Measurements from ENCODE around the gene GTF3C4. TPM values are rescaled to one million over a fixed set of nuclear protein-coding genes. Genes with fewer than 3 reads are reported as not detected.

Gene GTF3C4
- total and polyA plus RNA-seq, 2 of the 13 experiments (the other 11 are each of a cell fraction or from before 2014, with no cell fraction given) = 2.6 to 12.9 TPM

DNA sequence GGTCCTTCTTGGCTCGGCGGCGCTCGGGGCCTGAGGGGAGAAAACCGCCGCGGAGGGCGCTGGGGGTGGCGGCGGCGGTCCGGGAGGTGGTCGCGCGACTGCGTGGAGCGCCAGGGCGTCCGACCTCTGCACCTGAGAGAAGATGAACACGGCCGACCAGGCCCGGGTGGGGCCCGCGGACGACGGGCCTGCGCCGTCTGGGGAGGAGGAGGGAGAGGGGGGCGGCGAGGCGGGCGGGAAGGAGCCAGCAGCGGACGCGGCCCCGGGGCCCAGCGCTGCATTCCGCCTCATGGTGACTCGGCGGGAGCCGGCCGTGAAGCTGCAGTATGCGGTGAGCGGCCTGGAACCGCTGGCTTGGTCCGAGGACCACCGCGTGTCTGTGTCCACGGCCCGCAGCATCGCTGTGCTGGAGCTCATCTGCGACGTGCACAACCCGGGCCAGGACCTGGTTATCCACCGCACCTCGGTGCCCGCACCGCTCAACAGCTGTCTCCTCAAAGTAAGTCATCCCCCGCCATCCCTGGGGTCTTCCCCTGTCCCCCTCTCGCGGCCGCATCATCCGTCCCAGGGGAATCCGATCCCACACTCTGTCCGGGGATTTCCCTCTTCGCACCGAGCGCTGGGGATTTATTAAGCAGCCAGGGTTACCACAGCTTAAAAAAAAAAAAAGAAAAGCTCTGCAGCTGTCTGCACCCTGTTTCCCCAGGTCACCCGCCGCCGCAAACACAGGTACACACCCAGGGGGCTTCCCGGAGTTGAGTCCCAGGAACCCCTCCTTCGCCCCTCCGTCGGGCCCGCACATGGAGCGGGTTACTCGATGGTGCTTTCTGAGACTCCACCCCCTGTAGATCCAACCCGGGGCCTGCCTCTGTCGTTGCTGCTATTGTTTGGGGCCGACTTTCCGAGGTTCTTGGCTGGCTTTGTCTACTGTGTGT lies at the start of gene GTF3C4 (continued):
- TF ChIP-seq AHR (CRISPR knock-in tag; IDR thresholded peaks at IDR 0.05) (no peak), ZBTB20 (CRISPR knock-in tag; IDR thresholded peaks at IDR 0.05; ENCODE audit: borderline replicate concordance, low read depth) (no peak), YY1 (IDR thresholded peaks at IDR 0.05; ENCODE audit: insufficient read depth, insufficient replicate concordance, low read depth, low read length) (peak; percentile 12), CREB1 (IDR thresholded peaks at IDR 0.05) (peak; percentile 26; the same call in 1 of the 2 replicates), CREB1 (CRISPR knock-in tag; IDR thresholded peaks at IDR 0.05) (no peak), ZC3H13 (CRISPR knock-in tag; IDR thresholded peaks at IDR 0.05) (0 out of 2 replicates have a peak, but pooled peaks have one; percentile 7), HIVEP1 (CRISPR knock-in tag; IDR thresholded peaks at IDR 0.05) (no peak), GLI4 (CRISPR knock-in tag; IDR thresholded peaks at IDR 0.05; ENCODE audit: borderline replicate concordance) (0 out of 2 replicates have a peak, but pooled peaks have one; percentile 42), ZBTB1 (CRISPR knock-in tag; IDR thresholded peaks at IDR 0.05; ENCODE audit: borderline replicate concordance) (no peak), POLR2A (IDR thresholded peaks at IDR 0.05; ENCODE audit: insufficient read depth in 1 of 2, low read depth in 2 of 2, low read length in 2 of 2) (peak; percentile 37 to 54; a peak in 3 of 4 replicates), KAT7 (CRISPR knock-in tag; IDR thresholded peaks at IDR 0.05; ENCODE audit: borderline replicate concordance) (no peak), ZNF839 (CRISPR knock-in tag; IDR thresholded peaks at IDR 0.05; ENCODE audit: borderline replicate concordance) (no peak), HNRNPK (IDR thresholded peaks at IDR 0.05; ENCODE audit: low read depth, low read length, poor library complexity, severe bottlenecking) (peak; percentile 27), ZNF333 (CRISPR knock-in tag; IDR thresholded peaks at IDR 0.05; ENCODE audit: borderline replicate concordance) (no peak), ZNF367 (CRISPR knock-in tag; IDR thresholded peaks at IDR 0.05; ENCODE audit: borderline replicate concordance) (0 out of 2 replicates have a peak, but pooled peaks have one; percentile 57), ZFX (CRISPR knock-in tag; IDR thresholded peaks at IDR 0.05; ENCODE audit: low read depth) (peak; percentile 76), ZNF850 (CRISPR knock-in tag; conservative IDR thresholded peaks at IDR 0.05) (peak; percentile 19; the same call in 1 of the 2 replicates)
- TF ChIP-seq, protein P1, sequence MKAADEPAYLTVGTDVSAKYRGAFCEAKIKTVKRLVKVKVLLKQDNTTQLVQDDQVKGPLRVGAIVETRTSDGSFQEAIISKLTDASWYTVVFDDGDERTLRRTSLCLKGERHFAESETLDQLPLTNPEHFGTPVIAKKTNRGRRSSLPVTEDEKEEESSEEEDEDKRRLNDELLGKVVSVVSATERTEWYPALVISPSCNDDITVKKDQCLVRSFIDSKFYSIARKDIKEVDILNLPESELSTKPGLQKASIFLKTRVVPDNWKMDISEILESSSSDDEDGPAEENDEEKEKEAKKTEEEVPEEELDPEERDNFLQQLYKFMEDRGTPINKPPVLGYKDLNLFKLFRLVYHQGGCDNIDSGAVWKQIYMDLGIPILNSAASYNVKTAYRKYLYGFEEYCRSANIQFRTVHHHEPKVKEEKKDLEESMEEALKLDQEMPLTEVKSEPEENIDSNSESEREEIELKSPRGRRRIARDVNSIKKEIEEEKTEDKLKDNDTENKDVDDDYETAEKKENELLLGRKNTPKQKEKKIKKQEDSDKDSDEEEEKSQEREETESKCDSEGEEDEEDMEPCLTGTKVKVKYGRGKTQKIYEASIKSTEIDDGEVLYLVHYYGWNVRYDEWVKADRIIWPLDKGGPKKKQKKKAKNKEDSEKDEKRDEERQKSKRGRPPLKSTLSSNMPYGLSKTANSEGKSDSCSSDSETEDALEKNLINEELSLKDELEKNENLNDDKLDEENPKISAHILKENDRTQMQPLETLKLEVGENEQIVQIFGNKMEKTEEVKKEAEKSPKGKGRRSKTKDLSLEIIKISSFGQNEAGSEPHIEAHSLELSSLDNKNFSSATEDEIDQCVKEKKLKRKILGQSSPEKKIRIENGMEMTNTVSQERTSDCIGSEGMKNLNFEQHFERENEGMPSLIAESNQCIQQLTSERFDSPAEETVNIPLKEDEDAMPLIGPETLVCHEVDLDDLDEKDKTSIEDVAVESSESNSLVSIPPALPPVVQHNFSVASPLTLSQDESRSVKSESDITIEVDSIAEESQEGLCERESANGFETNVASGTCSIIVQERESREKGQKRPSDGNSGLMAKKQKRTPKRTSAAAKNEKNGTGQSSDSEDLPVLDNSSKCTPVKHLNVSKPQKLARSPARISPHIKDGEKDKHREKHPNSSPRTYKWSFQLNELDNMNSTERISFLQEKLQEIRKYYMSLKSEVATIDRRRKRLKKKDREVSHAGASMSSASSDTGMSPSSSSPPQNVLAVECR (CRISPR knock-in tag; IDR thresholded peaks at IDR 0.05; ENCODE audit: borderline replicate concordance) = 0 out of 2 replicates have a peak, but pooled peaks have one; percentile 14
- TF ChIP-seq, protein P2, sequence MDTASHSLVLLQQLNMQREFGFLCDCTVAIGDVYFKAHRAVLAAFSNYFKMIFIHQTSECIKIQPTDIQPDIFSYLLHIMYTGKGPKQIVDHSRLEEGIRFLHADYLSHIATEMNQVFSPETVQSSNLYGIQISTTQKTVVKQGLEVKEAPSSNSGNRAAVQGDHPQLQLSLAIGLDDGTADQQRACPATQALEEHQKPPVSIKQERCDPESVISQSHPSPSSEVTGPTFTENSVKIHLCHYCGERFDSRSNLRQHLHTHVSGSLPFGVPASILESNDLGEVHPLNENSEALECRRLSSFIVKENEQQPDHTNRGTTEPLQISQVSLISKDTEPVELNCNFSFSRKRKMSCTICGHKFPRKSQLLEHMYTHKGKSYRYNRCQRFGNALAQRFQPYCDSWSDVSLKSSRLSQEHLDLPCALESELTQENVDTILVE (CRISPR knock-in tag; IDR thresholded peaks at IDR 0.05) = no peak
